ENCODE results near the gene RAB11A.
A peak's percentile ranks its signal among the peaks of the same experiment; 100 is the strongest.

GRCh38 chr15:65869126-65869953 lies at the start of gene RAB11A:
- peak; percentile 99 for TF ChIP-seq PHF8 (IDR thresholded peaks at IDR 0.05; ENCODE audit: borderline replicate concordance, low read depth)
- no peak; a peak in 1 of 4 replicates for TF ChIP-seq CEBPB (IDR thresholded peaks at IDR 0.05)
- TF ChIP-seq, protein P1, sequence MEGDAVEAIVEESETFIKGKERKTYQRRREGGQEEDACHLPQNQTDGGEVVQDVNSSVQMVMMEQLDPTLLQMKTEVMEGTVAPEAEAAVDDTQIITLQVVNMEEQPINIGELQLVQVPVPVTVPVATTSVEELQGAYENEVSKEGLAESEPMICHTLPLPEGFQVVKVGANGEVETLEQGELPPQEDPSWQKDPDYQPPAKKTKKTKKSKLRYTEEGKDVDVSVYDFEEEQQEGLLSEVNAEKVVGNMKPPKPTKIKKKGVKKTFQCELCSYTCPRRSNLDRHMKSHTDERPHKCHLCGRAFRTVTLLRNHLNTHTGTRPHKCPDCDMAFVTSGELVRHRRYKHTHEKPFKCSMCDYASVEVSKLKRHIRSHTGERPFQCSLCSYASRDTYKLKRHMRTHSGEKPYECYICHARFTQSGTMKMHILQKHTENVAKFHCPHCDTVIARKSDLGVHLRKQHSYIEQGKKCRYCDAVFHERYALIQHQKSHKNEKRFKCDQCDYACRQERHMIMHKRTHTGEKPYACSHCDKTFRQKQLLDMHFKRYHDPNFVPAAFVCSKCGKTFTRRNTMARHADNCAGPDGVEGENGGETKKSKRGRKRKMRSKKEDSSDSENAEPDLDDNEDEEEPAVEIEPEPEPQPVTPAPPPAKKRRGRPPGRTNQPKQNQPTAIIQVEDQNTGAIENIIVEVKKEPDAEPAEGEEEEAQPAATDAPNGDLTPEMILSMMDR (IDR thresholded peaks at IDR 0.05): peak; percentile 35; the same call in 1 of the 3 replicates
- peak; percentile 91 for TF ChIP-seq POLR2A (IDR thresholded peaks at IDR 0.05; ENCODE audit: low read length)
- no peak for TF ChIP-seq RCOR1 (IDR thresholded peaks at IDR 0.05; ENCODE audit: low read depth, low read length)
- TF ChIP-seq, protein P2, sequence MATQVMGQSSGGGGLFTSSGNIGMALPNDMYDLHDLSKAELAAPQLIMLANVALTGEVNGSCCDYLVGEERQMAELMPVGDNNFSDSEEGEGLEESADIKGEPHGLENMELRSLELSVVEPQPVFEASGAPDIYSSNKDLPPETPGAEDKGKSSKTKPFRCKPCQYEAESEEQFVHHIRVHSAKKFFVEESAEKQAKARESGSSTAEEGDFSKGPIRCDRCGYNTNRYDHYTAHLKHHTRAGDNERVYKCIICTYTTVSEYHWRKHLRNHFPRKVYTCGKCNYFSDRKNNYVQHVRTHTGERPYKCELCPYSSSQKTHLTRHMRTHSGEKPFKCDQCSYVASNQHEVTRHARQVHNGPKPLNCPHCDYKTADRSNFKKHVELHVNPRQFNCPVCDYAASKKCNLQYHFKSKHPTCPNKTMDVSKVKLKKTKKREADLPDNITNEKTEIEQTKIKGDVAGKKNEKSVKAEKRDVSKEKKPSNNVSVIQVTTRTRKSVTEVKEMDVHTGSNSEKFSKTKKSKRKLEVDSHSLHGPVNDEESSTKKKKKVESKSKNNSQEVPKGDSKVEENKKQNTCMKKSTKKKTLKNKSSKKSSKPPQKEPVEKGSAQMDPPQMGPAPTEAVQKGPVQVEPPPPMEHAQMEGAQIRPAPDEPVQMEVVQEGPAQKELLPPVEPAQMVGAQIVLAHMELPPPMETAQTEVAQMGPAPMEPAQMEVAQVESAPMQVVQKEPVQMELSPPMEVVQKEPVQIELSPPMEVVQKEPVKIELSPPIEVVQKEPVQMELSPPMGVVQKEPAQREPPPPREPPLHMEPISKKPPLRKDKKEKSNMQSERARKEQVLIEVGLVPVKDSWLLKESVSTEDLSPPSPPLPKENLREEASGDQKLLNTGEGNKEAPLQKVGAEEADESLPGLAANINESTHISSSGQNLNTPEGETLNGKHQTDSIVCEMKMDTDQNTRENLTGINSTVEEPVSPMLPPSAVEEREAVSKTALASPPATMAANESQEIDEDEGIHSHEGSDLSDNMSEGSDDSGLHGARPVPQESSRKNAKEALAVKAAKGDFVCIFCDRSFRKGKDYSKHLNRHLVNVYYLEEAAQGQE (IDR thresholded peaks at IDR 0.05): peak; percentile 57; the same call in 1 of the 2 replicates
- TF ChIP-seq RNF2 (IDR thresholded peaks at IDR 0.05; ENCODE audit: borderline replicate concordance, low read depth): no peak
- TF ChIP-seq, protein P3, sequence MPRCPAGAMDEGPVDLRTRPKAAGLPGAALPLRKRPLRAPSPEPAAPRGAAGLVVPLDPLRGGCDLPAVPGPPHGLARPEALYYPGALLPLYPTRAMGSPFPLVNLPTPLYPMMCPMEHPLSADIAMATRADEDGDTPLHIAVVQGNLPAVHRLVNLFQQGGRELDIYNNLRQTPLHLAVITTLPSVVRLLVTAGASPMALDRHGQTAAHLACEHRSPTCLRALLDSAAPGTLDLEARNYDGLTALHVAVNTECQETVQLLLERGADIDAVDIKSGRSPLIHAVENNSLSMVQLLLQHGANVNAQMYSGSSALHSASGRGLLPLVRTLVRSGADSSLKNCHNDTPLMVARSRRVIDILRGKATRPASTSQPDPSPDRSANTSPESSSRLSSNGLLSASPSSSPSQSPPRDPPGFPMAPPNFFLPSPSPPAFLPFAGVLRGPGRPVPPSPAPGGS (IDR thresholded peaks at IDR 0.05): peak; percentile 96; the same call in 2 of the 3 replicates
- TF ChIP-seq USF2 (IDR thresholded peaks at IDR 0.05): peak; percentile 8; the same call in 1 of the 2 replicates
- no peak for TF ChIP-seq EHMT2 (IDR thresholded peaks at IDR 0.05; ENCODE audit: low read depth)
- TF ChIP-seq, protein P4, sequence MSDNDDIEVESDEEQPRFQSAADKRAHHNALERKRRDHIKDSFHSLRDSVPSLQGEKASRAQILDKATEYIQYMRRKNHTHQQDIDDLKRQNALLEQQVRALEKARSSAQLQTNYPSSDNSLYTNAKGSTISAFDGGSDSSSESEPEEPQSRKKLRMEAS (IDR thresholded peaks at IDR 0.05): peak; percentile 84
- 0 out of 2 replicates have a peak, but pooled peaks have one; percentile 45 for TF ChIP-seq ATOH8 (CRISPR knock-in tag; IDR thresholded peaks at IDR 0.05; ENCODE audit: low read depth)

Measured in A549 (cell line).